HepG2 (cell line): ENCODE measurements around the gene COPS9. TPM values are rescaled to one million over a fixed set of nuclear protein-coding genes. Genes with fewer than 3 reads are reported as not detected.

Experiments used
- ATAC-seq: fragments of 200-7000 bp; cut with Tn5 transposase; 3 replicates; pipeline ENCODE4 v1.9.1; 2020; ENCODE audit warnings: mild to moderate bottlenecking, moderate library complexity
- BruUV-seq: library from RNA; stranded (reverse); fragments of 400-500 nt; replicated peaks from 2 replicates; lab custom pipeline; 2021; lab: Mats Ljungman, UMichigan
- CTCF ChIA-PET: fragments of 300-600 bp; formaldehyde crosslinking; extraction: SDS; loops from one replicate; lab custom pipeline; 2021; ENCODE audit warnings: low total read pairs, inconsistent platforms, low intra/inter-chr PET ratio; lab: Yijun Ruan, JAX
- POLR2A ChIA-PET: fragments of 350-600 bp; sonication (Branson Sonifier 250); formaldehyde crosslinking; loops from one replicate; lab custom pipeline; 2020; ENCODE audit warnings: antibody characterized with exemption, inconsistent platforms; lab: Yijun Ruan, JAX
- DNase-seq: peaks from one replicate; pipeline ENCODE4 v3.0.0-alpha.2; 2015; ENCODE audit warnings: low spot score
- FAIRE-seq: peaks from 3 replicates; lab custom pipeline; 2011; peaks lifted over from hg19 to GRCh38; lab: Jason Lieb, UNC
- H2AFZ ChIP-seq: one replicate; pipeline ENCODE4 v1.6.1; 2011; ENCODE audit warnings: low read length, inconsistent platforms
- H3K27ac ChIP-seq: fragments of 300-600 bp; 3 replicates; pipeline ENCODE4 v1.8.0; 2011; ENCODE audit warnings: mixed run types, mild to moderate bottlenecking, mixed read lengths, low read length, inconsistent platforms; ENCODE audit not compliant: insufficient read depth; ENCODE audit errors: extremely low read length
- H3K27me3 ChIP-seq, 2 experiments: fragments of 200-600 bp in 1 of 2; 2 replicates in 1 of 2; 3 replicates in 1 of 2; pipeline versions ENCODE4 v1.6.0 to v1.8.0; 2011; ENCODE audit warnings: low read length in 2 of 2, mild to moderate bottlenecking in 2 of 2, moderate library complexity in 2 of 2, inconsistent platforms in 1 of 2; ENCODE audit not compliant: insufficient read depth in 2 of 2, control insufficient read depth in 1 of 2
- H3K36me3 ChIP-seq, 2 experiments: fragments of 200-600 bp in 1 of 2; replicated peaks in 1 of 2; 2 replicates in 1 of 2; 3 replicates in 1 of 2; pipeline versions ENCODE4 v1.5.1 to v1.8.0; 2011; ENCODE audit warnings: low read length in 2 of 2, inconsistent platforms in 1 of 2; ENCODE audit not compliant: insufficient read depth in 2 of 2, control insufficient read depth in 1 of 2
- H3K4me1 ChIP-seq: 2 replicates; pipeline ENCODE4 v1.5.1; 2012; ENCODE audit warnings: low read length, inconsistent platforms; ENCODE audit not compliant: insufficient read depth
- H3K4me2 ChIP-seq: 2 replicates; pipeline ENCODE4 v1.6.0; 2011; ENCODE audit warnings: low read depth, low read length, inconsistent platforms
- H3K4me3 ChIP-seq, 3 experiments: fragments of 200-600 bp in 1 of 3; sonication (generic), shearing (Covaris generic) in 1 of 3; replicated peaks in 1 of 3; 2 replicates each; pipeline ENCODE4 v1.5.1; 2011 to 2016; ENCODE audit warnings: low read length in 3 of 3, inconsistent platforms in 2 of 3, low read depth in 2 of 3, mild to moderate bottlenecking in 2 of 3, control low read depth in 1 of 3, mixed read lengths in 1 of 3; ENCODE audit not compliant: insufficient read depth in 1 of 3
- H3K79me2 ChIP-seq: one replicate; pipeline ENCODE4 v1.6.1; 2011; ENCODE audit warnings: low read length, inconsistent platforms; ENCODE audit not compliant: insufficient read depth
- H3K9ac ChIP-seq: 2 replicates; pipeline ENCODE4 v1.6.0; 2011; ENCODE audit warnings: mild to moderate bottlenecking, low read depth, low read length, inconsistent platforms; ENCODE audit not compliant: insufficient read depth
- H3K9me3 ChIP-seq: 2 replicates; pipeline ENCODE4 v1.5.1; 2012; ENCODE audit warnings: mild to moderate bottlenecking, low read length
- H4K20me1 ChIP-seq: 2 replicates; pipeline ENCODE4 v1.6.0; 2011; ENCODE audit warnings: inconsistent platforms, mild to moderate bottlenecking, low read length, moderate library complexity; ENCODE audit not compliant: insufficient read depth
- CAMTA2 ChIP-seq: sonication (generic); formaldehyde crosslinking; IDR thresholded peaks from 2 replicates; pipeline ENCODE4 v1.4.0; 2020; ENCODE audit warnings: mild to moderate bottlenecking, missing genetic modification reagents, borderline replicate concordance
- HOXA5 ChIP-seq: sonication (generic); formaldehyde crosslinking; IDR thresholded peaks from 2 replicates; pipeline ENCODE4 v1.4.0; 2020; ENCODE audit warnings: missing genetic modification reagents
- IKZF4 ChIP-seq: sonication (generic); formaldehyde crosslinking; IDR thresholded peaks from 2 replicates; pipeline ENCODE4 v1.5.1; 2020; ENCODE audit warnings: borderline replicate concordance, mild to moderate bottlenecking, low read depth, missing genetic modification reagents; ENCODE audit errors: not compliant biosample characterization
- MAF1 ChIP-seq: sonication (generic); formaldehyde crosslinking; IDR thresholded peaks from 2 replicates; pipeline ENCODE4 v1.5.0; 2020; ENCODE audit warnings: missing genetic modification reagents, borderline replicate concordance
- MXI1 ChIP-seq: IDR thresholded peaks from 3 replicates; pipeline ENCODE4 v1.6.1; 2012; ENCODE audit warnings: low read depth, low read length, inconsistent platforms, borderline replicate concordance
- NCOA1 ChIP-seq: sonication (generic); formaldehyde crosslinking; IDR thresholded peaks from 2 replicates; pipeline ENCODE4 v1.9.0; 2021; ENCODE audit warnings: missing genetic modification reagents
- NR3C1 ChIP-seq: sonication (generic); formaldehyde crosslinking; IDR thresholded peaks from 2 replicates; pipeline ENCODE4 v1.4.0; 2020; ENCODE audit warnings: missing genetic modification reagents
- PCBP2 ChIP-seq: fragments of 200-400 bp; formaldehyde crosslinking; optimal IDR thresholded peaks from 2 replicates; pipeline ENCODE3; 2018; ENCODE audit warnings: low read length, low read depth; ENCODE audit not compliant: poor library complexity, severe bottlenecking
- SCMH1 ChIP-seq: sonication (generic); formaldehyde crosslinking; IDR thresholded peaks from 2 replicates; pipeline ENCODE4 v1.9.0; 2021; ENCODE audit warnings: missing genetic modification reagents, mild to moderate bottlenecking, borderline replicate concordance
- STAT5B ChIP-seq: sonication (generic); formaldehyde crosslinking; IDR thresholded peaks from 2 replicates; pipeline ENCODE4 v1.4.0; 2020; ENCODE audit warnings: missing genetic modification reagents
- XRCC5 ChIP-seq: fragments of 200-400 bp; formaldehyde crosslinking; optimal IDR thresholded peaks from 2 replicates; pipeline ENCODE3; 2017; ENCODE audit warnings: mild to moderate bottlenecking, low read length
- ZNF549 ChIP-seq: sonication (generic); formaldehyde crosslinking; IDR thresholded peaks from 2 replicates; pipeline ENCODE4 v1.5.0; 2020; ENCODE audit warnings: missing genetic modification reagents
- WGBS: methylation state at CpG from one replicate; pipeline ENCODE4 v1.1.6; 2017; ENCODE audit warnings: low lambda C conversion rate; 5-methylcytosine and 5-hydroxymethylcytosine counted together
- in situ Hi-C: cut with HindIII; loops from 2 replicates; pipeline ENCODE4 v1.10.0; 2017; ENCODE audit warnings: low pct_unique_long_range_greater_than_20kb; ENCODE audit not compliant: extremely low pct_ligation_motif_present
- intact Hi-C: fragments of 100-400 bp; cut with micrococcal nuclease; formaldehyde crosslinking; loops from one replicate; pipeline ENCODE4 v1.10.0; 2022; ENCODE audit not compliant: unreplicated experiment
- polyA plus RNA-seq, 8 experiments: library from polyadenylated mRNA; depleted of rRNA in 3 of 8; stranded (reverse) in 7 of 8; unstranded in 1 of 8; fragments of >200 nt; fragmentation: Illumina TruSeq in 4 of 8; extraction: Trizol in 4 of 8; gene quantifications; 2 replicates each; pipeline versions ENCODE4 v1.2.1 to v1.2.3, GENCODE V29; 2011 to 2016; ENCODE audit warnings: low read depth in 4 of 8, missing spikeins in 1 of 8, mixed read lengths in 1 of 8; ENCODE audit not compliant: insufficient read depth in 1 of 8
- total RNA-seq, 5 experiments: library from RNA; depleted of rRNA; stranded (reverse); fragments of >200 nt; fragmentation: Illumina TruSeq; extraction: Trizol; gene quantifications; 2 replicates each; pipeline ENCODE4 v1.2.3, GENCODE V29; 2016; ENCODE audit warnings: low read depth in 1 of 5
- TF ChIP-seq, protein P1 (sequence below), 2 experiments: IDR thresholded peaks; 2 replicates each; pipeline ENCODE4 v1.6.1; 2011 to 2012; ENCODE audit warnings: low read length in 2 of 2, borderline replicate concordance in 1 of 2, low read depth in 1 of 2, mild to moderate bottlenecking in 1 of 2, moderate library complexity in 1 of 2
- TF ChIP-seq, protein P2 (sequence below): sonication (generic); formaldehyde crosslinking; IDR thresholded peaks from 2 replicates; pipeline ENCODE4 v1.4.0; 2020; ENCODE audit warnings: mild to moderate bottlenecking, missing genetic modification reagents

Gene COPS9
- total and polyA plus RNA-seq, 2 of the 13 experiments (the other 11 are each of a cell fraction or from before 2014, with no cell fraction given), result 180 to 247 TPM

DNA sequence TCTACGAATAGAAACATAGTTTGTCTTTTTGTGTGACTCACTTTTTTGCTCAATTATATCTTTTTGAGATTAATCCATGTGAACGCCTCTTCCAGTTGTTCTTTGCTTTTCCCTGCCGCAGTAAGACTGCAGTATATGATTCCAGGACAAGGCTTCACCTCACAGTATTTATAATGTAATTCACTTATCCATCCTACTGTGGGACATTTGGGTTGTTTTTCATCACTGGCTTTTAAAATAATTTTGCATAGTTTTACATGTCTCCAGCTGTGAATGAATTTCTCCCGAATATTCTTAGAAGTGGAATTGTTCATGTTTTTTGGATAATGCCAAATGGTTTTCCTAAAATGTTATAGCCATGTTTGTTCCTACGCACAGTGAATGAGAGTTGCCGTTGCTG, 21.9 kb downstream of the COPS9 start:
- peaks cover 8 to 36% of the 10 kb centered on the region in 2 experiments for H3K27me3 ChIP-seq
- no peak overlapping the region for H3K4me2 ChIP-seq
- FAIRE-seq, result no peak
- no peak overlapping the region for H2AFZ ChIP-seq
- H3K4me1 ChIP-seq, result no peaks in the 10 kb centered on the region
- ATAC-seq, result no peak
- POLR2A ChIA-PET, result no interaction called here
- DNase-seq, result no peak
- no peaks in the 10 kb centered on the region for H4K20me1 ChIP-seq
- intact Hi-C loops (no loop called here), in situ Hi-C loops (no loop called here)
- BruUV-seq, result no TSS peak
- 15% methylated on average over 6 of the region's 6 CpGs for WGBS
- H3K9ac ChIP-seq, result no peak overlapping the region
- H3K79me2 ChIP-seq, result no peaks in the 10 kb centered on the region
- H3K9me3 ChIP-seq, result no peaks in the 10 kb centered on the region
- no peaks in the 10 kb centered on the region for H3K36me3 ChIP-seq
- no peak overlapping the region for H3K27ac ChIP-seq
- H3K4me3 ChIP-seq, result no peak overlapping the region
- CTCF ChIA-PET, result no interaction called here
- TF ChIP-seq, protein P1, sequence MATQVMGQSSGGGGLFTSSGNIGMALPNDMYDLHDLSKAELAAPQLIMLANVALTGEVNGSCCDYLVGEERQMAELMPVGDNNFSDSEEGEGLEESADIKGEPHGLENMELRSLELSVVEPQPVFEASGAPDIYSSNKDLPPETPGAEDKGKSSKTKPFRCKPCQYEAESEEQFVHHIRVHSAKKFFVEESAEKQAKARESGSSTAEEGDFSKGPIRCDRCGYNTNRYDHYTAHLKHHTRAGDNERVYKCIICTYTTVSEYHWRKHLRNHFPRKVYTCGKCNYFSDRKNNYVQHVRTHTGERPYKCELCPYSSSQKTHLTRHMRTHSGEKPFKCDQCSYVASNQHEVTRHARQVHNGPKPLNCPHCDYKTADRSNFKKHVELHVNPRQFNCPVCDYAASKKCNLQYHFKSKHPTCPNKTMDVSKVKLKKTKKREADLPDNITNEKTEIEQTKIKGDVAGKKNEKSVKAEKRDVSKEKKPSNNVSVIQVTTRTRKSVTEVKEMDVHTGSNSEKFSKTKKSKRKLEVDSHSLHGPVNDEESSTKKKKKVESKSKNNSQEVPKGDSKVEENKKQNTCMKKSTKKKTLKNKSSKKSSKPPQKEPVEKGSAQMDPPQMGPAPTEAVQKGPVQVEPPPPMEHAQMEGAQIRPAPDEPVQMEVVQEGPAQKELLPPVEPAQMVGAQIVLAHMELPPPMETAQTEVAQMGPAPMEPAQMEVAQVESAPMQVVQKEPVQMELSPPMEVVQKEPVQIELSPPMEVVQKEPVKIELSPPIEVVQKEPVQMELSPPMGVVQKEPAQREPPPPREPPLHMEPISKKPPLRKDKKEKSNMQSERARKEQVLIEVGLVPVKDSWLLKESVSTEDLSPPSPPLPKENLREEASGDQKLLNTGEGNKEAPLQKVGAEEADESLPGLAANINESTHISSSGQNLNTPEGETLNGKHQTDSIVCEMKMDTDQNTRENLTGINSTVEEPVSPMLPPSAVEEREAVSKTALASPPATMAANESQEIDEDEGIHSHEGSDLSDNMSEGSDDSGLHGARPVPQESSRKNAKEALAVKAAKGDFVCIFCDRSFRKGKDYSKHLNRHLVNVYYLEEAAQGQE (IDR thresholded peaks at IDR 0.05; ENCODE audit: borderline replicate concordance in 1 of 2, low read depth in 1 of 2, low read length in 2 of 2), result no peak
- no peak for TF ChIP-seq HOXA5 (CRISPR knock-in tag)
- TF ChIP-seq PCBP2, result no peak
- TF ChIP-seq MXI1, result no peak
- TF ChIP-seq ZNF549 (CRISPR knock-in tag), result no peak
- TF ChIP-seq, protein P2, sequence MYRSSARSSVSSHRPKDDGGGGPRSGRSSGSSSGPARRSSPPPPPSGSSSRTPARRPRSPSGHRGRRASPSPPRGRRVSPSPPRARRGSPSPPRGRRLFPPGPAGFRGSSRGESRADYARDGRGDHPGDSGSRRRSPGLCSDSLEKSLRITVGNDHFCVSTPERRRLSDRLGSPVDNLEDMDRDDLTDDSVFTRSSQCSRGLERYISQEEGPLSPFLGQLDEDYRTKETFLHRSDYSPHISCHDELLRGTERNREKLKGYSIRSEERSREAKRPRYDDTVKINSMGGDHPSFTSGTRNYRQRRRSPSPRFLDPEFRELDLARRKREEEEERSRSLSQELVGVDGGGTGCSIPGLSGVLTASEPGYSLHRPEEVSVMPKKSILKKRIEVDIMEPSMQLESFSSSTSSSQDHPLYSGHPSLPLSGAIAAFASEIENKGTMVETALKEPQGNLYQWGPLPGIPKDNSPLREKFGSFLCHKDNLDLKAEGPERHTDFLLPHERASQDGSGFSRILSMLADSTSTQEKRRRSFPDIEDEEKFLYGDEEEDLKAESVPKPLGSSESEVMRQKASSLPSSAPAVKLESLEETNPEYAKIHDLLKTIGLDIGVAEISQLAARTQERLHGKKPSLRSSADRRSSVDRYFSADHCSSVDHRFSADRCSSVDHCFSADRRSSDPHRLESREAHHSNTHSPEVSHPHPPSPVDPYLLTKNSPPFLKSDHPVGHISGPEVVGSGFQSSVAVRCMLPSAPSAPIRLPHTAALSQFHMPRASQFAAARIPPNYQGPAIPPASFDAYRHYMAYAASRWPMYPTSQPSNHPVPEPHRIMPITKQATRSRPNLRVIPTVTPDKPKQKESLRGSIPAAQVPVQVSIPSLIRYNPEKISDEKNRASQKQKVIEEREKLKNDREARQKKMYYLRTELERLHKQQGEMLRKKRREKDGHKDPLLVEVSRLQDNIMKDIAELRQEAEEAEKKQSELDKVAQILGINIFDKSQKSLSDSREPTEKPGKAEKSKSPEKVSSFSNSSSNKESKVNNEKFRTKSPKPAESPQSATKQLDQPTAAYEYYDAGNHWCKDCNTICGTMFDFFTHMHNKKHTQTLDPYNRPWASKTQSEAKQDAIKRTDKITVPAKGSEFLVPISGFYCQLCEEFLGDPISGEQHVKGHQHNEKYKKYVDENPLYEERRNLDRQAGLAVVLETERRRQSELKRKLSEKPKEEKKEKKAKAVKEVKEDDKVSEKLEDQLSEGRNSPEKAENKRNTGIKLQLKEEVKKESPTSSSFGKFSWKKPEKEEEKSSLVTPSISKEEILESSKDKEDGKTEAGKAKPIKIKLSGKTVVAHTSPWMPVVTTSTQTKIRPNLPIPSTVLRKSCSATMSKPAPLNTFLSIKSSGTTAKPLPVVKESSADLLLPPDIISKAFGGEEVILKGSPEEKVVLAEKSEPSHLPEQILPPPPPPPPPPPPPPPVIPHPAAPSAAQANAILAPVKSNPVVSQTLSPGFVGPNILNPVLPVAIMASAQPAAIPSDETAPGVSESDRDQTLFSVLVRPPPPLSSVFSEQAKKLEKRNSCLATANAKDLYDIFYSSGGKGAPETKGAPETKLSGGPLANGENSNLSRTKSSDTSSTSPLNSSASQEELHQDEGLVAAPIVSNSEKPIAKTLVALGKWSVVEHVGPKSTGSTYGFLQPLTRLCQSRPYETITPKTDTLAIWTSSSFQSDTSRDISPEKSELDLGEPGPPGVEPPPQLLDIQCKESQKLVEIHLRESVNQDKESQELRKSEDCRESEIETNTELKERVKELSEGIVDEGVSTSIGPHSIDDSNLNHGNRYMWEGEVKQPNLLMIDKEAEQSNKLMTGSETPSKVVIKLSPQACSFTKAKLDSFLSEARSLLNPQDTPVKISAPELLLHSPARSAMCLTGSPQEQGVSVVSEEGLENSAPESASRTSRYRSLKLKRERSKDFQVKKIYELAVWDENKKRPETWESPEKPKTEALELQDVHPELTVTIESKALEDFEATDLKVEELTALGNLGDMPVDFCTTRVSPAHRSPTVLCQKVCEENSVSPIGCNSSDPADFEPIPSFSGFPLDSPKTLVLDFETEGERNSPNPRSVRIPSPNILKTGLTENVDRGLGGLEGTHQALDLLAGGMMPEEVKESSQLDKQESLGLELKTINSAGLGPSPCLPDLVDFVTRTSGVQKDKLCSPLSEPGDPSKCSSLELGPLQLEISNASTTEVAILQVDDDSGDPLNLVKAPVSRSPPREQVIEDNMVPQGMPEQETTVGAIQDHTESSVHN (CRISPR knock-in tag), result no peak
- no peak for TF ChIP-seq XRCC5
- TF ChIP-seq STAT5B (CRISPR knock-in tag), result no peak
- no peak for TF ChIP-seq NR3C1
- no peak for TF ChIP-seq CAMTA2 (CRISPR knock-in tag)
- no peak for TF ChIP-seq NCOA1 (CRISPR knock-in tag)
- TF ChIP-seq SCMH1 (CRISPR knock-in tag), result no peak
- TF ChIP-seq IKZF4 (CRISPR knock-in tag), result no peak
- TF ChIP-seq MAF1 (CRISPR knock-in tag), result no peak
